Cardiac septum (tissue), 1 donor: ENCODE results near the gene TNFAIP8L2. TPM values are rescaled to one million over a fixed set of nuclear protein-coding genes. Genes with fewer than 3 reads are reported as not detected.
"Not testable (repeated sequence)": the region's sequence is repeated elsewhere in the genome, so short reads cannot be mapped to it uniquely, and the experiment has no call there.

Experiments used
- DNase-seq: peaks from one replicate; pipeline ENCODE4 v3.0.0-alpha.2; 2020; ENCODE audit warnings: low spot score
- intact Hi-C: fragments of 100-400 bp; cut with DNase I; formaldehyde crosslinking; loops from one replicate; pipeline ENCODE4 v1.14.0; 2022
- total RNA-seq: library from RNA; stranded (reverse); fragmentation: NEBNext Ultra II Directional; extraction: Animal tissue kit (Norgen Biotek cat#: 25700); gene quantifications from one replicate; pipeline ENCODE4 v1.2.1, GENCODE V29; 2021
- donor health status: DM: no; HTN: no; CAD: no.

TNFAIP8L2 gene
- total RNA-seq, 1 donor from 2014 or later: 0.86 TPM

GRCh38 chr1:151175863-151176262 lies 19.4 kb downstream of the TNFAIP8L2 start, which contains the start of gene TMOD4:
Gene TMOD4, minus strand, starts transcription at chr1:151175981. Its CDS starts 1,106 bp downstream, at chr1:151174875.
- intact Hi-C loops: no loop called here

GRCh38 chr1:151176514-151177045 lies 20.1 kb downstream of the TNFAIP8L2 start:
- intact Hi-C loops: no loop called here
- DNase-seq: no peak

More at GRCh38 chr1:151175863-151176262, 19.4 kb downstream of the TNFAIP8L2 start, which contains the start of gene TMOD4:
- peak; percentile 4 for DNase-seq

- intact Hi-C loops: no loop called here
- no peak for DNase-seq
Measured at GRCh38 chr1:151184211-151184610, 27.8 kb downstream of the TNFAIP8L2 start.

GRCh38 chr1:151187205-151187604 lies 30.8 kb downstream of the TNFAIP8L2 start:
- intact Hi-C loops: no loop called here
- DNase-seq: no peak

GRCh38 chr1:151188667-151189066 lies 32.2 kb downstream of the TNFAIP8L2 start:
- DNase-seq, intact Hi-C loops: not testable (repeated sequence)

GRCh38 chr1:151189637-151190445 lies 33.4 kb downstream of the TNFAIP8L2 start, which contains the start of gene VPS72:
Gene VPS72, minus strand, starts transcription at chr1:151190197. Its CDS starts 76 bp downstream, at chr1:151190121.
- peak; percentile 94 for DNase-seq
- intact Hi-C loops: no loop called here

- DNase-seq: no peak
- intact Hi-C loops: no loop called here
Measured at GRCh38 chr1:151192047-151192446, 35.6 kb downstream of the TNFAIP8L2 start.

- intact Hi-C loops: no loop called here
- no peak for DNase-seq
Measured at GRCh38 chr1:151193304-151193703, 36.9 kb downstream of the TNFAIP8L2 start.

GRCh38 chr1:151193856-151194255 lies 37.4 kb downstream of the TNFAIP8L2 start:
- no peak for DNase-seq
- intact Hi-C loops: no loop called here

GRCh38 chr1:151194894-151195594 lies 38.6 kb downstream of the TNFAIP8L2 start:
- intact Hi-C loops: loop anchor here (1.0 to 5.0 kb wide), 3 partner anchors 56 to 147 kb away; partner anchors contain the start of gene PI4KB
- DNase-seq: not testable (repeated sequence)

GRCh38 chr1:151196292-151196800 lies 39.9 kb downstream of the TNFAIP8L2 start:
- no peak for DNase-seq
- intact Hi-C loops: loop anchor here (5.0 kb wide), 2 partner anchors 131 to 146 kb away; partner anchors contain the start of gene PI4KB

- intact Hi-C loops: loop anchor here (2.0 to 5.0 kb wide), 4 partner anchors 57 to 201 kb away; partner anchors contain the start of genes PI4KB, PSMB4 and PSMD4
- DNase-seq: no peak
Measured at GRCh38 chr1:151197863-151198253, 41.4 kb downstream of the TNFAIP8L2 start.

GRCh38 chr1:151198254-151199127 lies 42.0 kb downstream of the TNFAIP8L2 start, which contains the start of gene PIP5K1A:
Gene PIP5K1A, plus strand, starts transcription at chr1:151198552. Its CDS starts 445 bp downstream, at chr1:151198997.
- DNase-seq: peak; percentile 99
- intact Hi-C loops: loop anchor here (2.0 to 5.0 kb wide), 4 partner anchors 56 to 200 kb away; partner anchors contain the start of genes PI4KB, PSMB4 and PSMD4

GRCh38 chr1:151199873-151200581 lies 43.6 kb downstream of the TNFAIP8L2 start:
- DNase-seq: no peak
- intact Hi-C loops: loop anchor here (2.0 to 5.0 kb wide), 4 partner anchors 55 to 199 kb away; partner anchors contain the start of genes PI4KB, PSMB4 and PSMD4

GRCh38 chr1:151205381-151205965 lies 49.0 kb downstream of the TNFAIP8L2 start:
- DNase-seq, intact Hi-C loops: not testable (repeated sequence)
